Measurements from ENCODE around the gene VPS25. TPM values are rescaled to one million over a fixed set of nuclear protein-coding genes. Genes with fewer than 3 reads are reported as not detected.

The VPS25 gene
- polyA plus RNA-seq, 3 donors: 71.3 to 125 (median 104) TPM

DNA sequence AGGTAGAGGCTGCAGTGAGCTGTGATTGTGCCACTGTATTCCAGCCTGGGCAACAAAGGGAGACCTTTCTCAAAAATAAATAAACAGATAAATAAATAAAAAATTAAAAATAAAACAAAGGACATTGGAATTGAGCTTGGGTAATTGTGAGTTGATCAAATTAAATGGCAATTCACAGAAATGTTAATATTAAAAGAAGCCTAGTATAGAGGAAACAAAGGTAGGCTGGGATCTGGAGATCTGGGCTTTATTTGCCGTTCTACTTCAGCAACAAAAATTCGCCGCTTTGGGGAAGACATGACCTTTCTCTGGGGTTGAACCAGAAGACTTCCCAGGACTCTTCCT is 332 bp upstream of the VPS25 start:
- Mint-ChIP-seq H3K27me3 (ENCODE audit: low read depth in 3 of 3) (peaks cover 7 to 14% (median 7%) of the 10 kb centered on the region in 3 donors), H3K27ac (peak overlapping the region in 6 of 7 donors; percentile 94 to 98 (median 96)), H3K4me1 (peaks cover 17% of the 10 kb centered on the region), H3K36me3 (peaks cover 26 to 32% of the 10 kb centered on the region in 2 donors), H3K4me3 (peak overlapping the region; percentile 100), H3K9me3 (peaks cover 0 to 3% (median 0%) of the 10 kb centered on the region in 7 donors)
- no peaks in the 10 kb centered on the region for H4K20me1 ChIP-seq (ENCODE audit: insufficient read depth, low read length)
- peak overlapping the region; percentile 90 for H2AFZ ChIP-seq (ENCODE audit: insufficient read depth, low read depth, low read length, poor library complexity, severe bottlenecking)
- peaks cover 11 to 13% of the 10 kb centered on the region in 2 donors for H3K4me1 ChIP-seq (ENCODE audit: control insufficient read depth in 1 of 2, insufficient read depth in 2 of 2, low read length in 2 of 2)
- TF ChIP-seq, protein P1, sequence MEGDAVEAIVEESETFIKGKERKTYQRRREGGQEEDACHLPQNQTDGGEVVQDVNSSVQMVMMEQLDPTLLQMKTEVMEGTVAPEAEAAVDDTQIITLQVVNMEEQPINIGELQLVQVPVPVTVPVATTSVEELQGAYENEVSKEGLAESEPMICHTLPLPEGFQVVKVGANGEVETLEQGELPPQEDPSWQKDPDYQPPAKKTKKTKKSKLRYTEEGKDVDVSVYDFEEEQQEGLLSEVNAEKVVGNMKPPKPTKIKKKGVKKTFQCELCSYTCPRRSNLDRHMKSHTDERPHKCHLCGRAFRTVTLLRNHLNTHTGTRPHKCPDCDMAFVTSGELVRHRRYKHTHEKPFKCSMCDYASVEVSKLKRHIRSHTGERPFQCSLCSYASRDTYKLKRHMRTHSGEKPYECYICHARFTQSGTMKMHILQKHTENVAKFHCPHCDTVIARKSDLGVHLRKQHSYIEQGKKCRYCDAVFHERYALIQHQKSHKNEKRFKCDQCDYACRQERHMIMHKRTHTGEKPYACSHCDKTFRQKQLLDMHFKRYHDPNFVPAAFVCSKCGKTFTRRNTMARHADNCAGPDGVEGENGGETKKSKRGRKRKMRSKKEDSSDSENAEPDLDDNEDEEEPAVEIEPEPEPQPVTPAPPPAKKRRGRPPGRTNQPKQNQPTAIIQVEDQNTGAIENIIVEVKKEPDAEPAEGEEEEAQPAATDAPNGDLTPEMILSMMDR (IDR thresholded peaks at IDR 0.05): no peak
- H3K79me2 ChIP-seq (ENCODE audit: insufficient read depth, low read length): peaks cover 9% of the 10 kb centered on the region
- H3K36me3 ChIP-seq (replicated peaks in 1 of 2; ENCODE audit: control insufficient read depth in 1 of 2, insufficient read depth in 2 of 2, low read length in 2 of 2): peaks cover 22 to 29% of the 10 kb centered on the region in 2 donors
- H3K27me3 ChIP-seq (ENCODE audit: control insufficient read depth in 2 of 2, insufficient read depth in 2 of 2, low read length in 2 of 2): no peaks in the 10 kb centered on the region
- 0% methylated on average over 2 of the region's 3 CpGs for WGBS (ENCODE audit: insufficient coverage)
- H3K4me3 ChIP-seq (replicated peaks in 1 of 3; ENCODE audit: low read depth in 2 of 3, low read length in 3 of 3): peak overlapping the region; percentile 89 to 94 (median 94)
- H3K9me3 ChIP-seq (replicated peaks in 1 of 2; ENCODE audit: control insufficient read depth in 1 of 2, insufficient read depth in 1 of 2, low read length in 2 of 2): no peaks in the 10 kb centered on the region
- peak overlapping the region; percentile 69 to 90 for H3K27ac ChIP-seq (ENCODE audit: low read depth in 1 of 2, low read length in 2 of 2)
- H3K4me2 ChIP-seq (replicated peaks; ENCODE audit: extremely low read depth, low read length, poor library complexity, severe bottlenecking): peak overlapping the region; percentile 86
- intact Hi-C loops (cut with micrococcal nuclease): loop anchor here in 1 of 2 donors (5.0 kb wide), 1 partner anchor 49 kb away; the partner anchor contains the start of gene BECN1
- H3K9ac ChIP-seq (ENCODE audit: insufficient read depth, low read length, poor library complexity, severe bottlenecking): peak overlapping the region; percentile 87
- DNase-seq: no peak

DNA sequence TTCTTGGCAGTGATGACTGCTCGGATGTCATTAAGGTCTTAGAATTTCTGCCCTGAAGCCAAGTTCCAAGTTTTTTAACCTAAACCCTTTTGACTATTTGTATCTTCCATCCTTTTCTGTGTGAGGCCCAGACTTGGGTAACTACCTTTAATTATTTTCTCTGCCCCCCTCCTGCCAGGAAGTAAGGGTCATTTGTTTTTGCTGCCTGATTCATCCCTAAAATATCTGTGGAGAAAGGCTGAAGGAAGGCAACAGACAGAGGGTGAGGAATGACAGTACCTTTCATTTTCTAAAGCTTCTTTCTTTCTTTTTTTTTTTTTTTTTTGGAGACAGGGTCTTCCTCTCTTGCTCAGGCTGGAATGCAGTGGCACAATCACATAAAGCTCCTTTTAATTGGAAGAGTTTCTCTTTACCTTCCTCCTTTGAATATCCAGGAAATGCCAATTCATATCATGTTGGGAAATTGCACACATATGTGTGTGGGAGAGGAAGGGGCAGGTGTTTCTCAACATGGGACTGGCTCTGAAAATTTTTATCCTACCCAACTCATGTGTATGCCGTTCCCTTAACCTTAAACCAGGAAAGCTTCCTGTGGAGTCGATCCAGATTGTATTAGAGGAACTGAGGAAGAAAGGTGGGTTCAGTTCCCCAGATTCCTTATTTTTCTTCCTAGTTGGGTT is 957 bp downstream of the VPS25 start:
- H3K9me3 ChIP-seq (replicated peaks in 1 of 2; ENCODE audit: control insufficient read depth in 1 of 2, insufficient read depth in 1 of 2, low read length in 2 of 2): no peaks in the 10 kb centered on the region
- peak overlapping the region; percentile 90 for H2AFZ ChIP-seq (ENCODE audit: insufficient read depth, low read depth, low read length, poor library complexity, severe bottlenecking)
- peak overlapping the region; percentile 69 to 90 for H3K27ac ChIP-seq (ENCODE audit: low read depth in 1 of 2, low read length in 2 of 2)
- TF ChIP-seq, protein P1 (IDR thresholded peaks at IDR 0.05): no peak
- peak overlapping the region; percentile 86 for H3K4me2 ChIP-seq (replicated peaks; ENCODE audit: extremely low read depth, low read length, poor library complexity, severe bottlenecking)
- peak overlapping the region; percentile 89 to 94 (median 94) for H3K4me3 ChIP-seq (replicated peaks in 1 of 3; ENCODE audit: low read depth in 2 of 3, low read length in 3 of 3)
- intact Hi-C loops (cut with micrococcal nuclease): loop anchor here in 1 of 2 donors (5.0 kb wide), 1 partner anchor 48 kb away; the partner anchor contains the start of gene BECN1
- peaks cover 9% of the 10 kb centered on the region for H3K79me2 ChIP-seq (ENCODE audit: insufficient read depth, low read length)
- Mint-ChIP-seq H3K4me1 (peaks cover 17% of the 10 kb centered on the region), H3K36me3 (peaks cover 39 to 45% of the 10 kb centered on the region in 2 donors), H3K27me3 (ENCODE audit: low read depth in 3 of 3) (peaks cover under 1 to 7% (median 3%) of the 10 kb centered on the region in 3 donors), H3K27ac (peak overlapping the region in 4 of 7 donors; percentile 94 to 97 (median 96)), H3K9me3 (peaks cover 0 to 3% (median 0%) of the 10 kb centered on the region in 7 donors), H3K4me3 (peak overlapping the region; percentile 100)
- H3K9ac ChIP-seq (ENCODE audit: insufficient read depth, low read length, poor library complexity, severe bottlenecking): peak overlapping the region; percentile 87
- H3K4me1 ChIP-seq (ENCODE audit: control insufficient read depth in 1 of 2, insufficient read depth in 2 of 2, low read length in 2 of 2): peaks cover 11 to 13% of the 10 kb centered on the region in 2 donors
- WGBS (ENCODE audit: insufficient coverage): 100% methylated on average over 1 of the region's 3 CpGs
- DNase-seq: no peak
- peaks cover 35 to 42% of the 10 kb centered on the region in 2 donors for H3K36me3 ChIP-seq (replicated peaks in 1 of 2; ENCODE audit: control insufficient read depth in 1 of 2, insufficient read depth in 2 of 2, low read length in 2 of 2)
- H3K27me3 ChIP-seq (ENCODE audit: control insufficient read depth in 2 of 2, insufficient read depth in 2 of 2, low read length in 2 of 2): no peaks in the 10 kb centered on the region
- no peaks in the 10 kb centered on the region for H4K20me1 ChIP-seq (ENCODE audit: insufficient read depth, low read length)

Measured in CD14-positive monocyte (primary cell).